ENCODE data around the gene SLC44A2. TPM values are rescaled to one million over a fixed set of nuclear protein-coding genes. Genes with fewer than 3 reads are reported as not detected.

Gene SLC44A2
- total RNA-seq, 1 experiment from 2014 or later = 31.5 TPM

GRCh38 chr19:10679743-10680142 lies 54.4 kb downstream of the SLC44A2 start:
- no peak for DNase-seq (ENCODE audit: low read depth, low spot score)
- TF ChIP-seq TCF7L2 (IDR thresholded peaks at IDR 0.05; ENCODE audit: low read depth, low read length) (no peak), SIN3A (IDR thresholded peaks at IDR 0.05; ENCODE audit: borderline replicate concordance, insufficient read depth, low read depth, low read length) (no peak), CTCF (IDR thresholded peaks at IDR 0.05) (no peak), POLR2AphosphoS5 (IDR thresholded peaks at IDR 0.05; ENCODE audit: low read depth, low read length) (no peak), REST (IDR thresholded peaks at IDR 0.05; ENCODE audit: insufficient read depth in 1 of 2, low read depth in 2 of 2, low read length in 1 of 2) (no peak)
- in situ Hi-C loops (cut with HindIII; ENCODE audit: low pct_unique_long_range_greater_than_20kb, low sequenced_read_pairs) (no loop called here), intact Hi-C loops (cut with micrococcal nuclease; ENCODE audit: unreplicated experiment) (no loop called here)
- Histone ChIP-seq H3K4me3 (ENCODE audit: low read depth in 2 of 2, low read length in 2 of 2) (no peak overlapping the region), H3K36me3 (ENCODE audit: control insufficient read depth, insufficient read depth, low read length) (peaks cover 24% of the 10 kb centered on the region), H3K4me1 (ENCODE audit: control insufficient read depth, insufficient read depth, low read length) (no peaks in the 10 kb centered on the region), H3K27ac (ENCODE audit: low read length) (no peak overlapping the region), H3K9me3 (ENCODE audit: control insufficient read depth, insufficient read depth, low read depth, low read length) (no peaks in the 10 kb centered on the region), H3K27me3 (ENCODE audit: control insufficient read depth, insufficient read depth, low read length) (no peaks in the 10 kb centered on the region)
- POLR2A ChIA-PET = no interaction called here
- no TSS peak for BruUV-seq (replicated peaks)
- CTCF ChIA-PET = interaction anchor here (0.6 kb wide), 1 partner anchor 14 kb away, joined by 3 read pairs; no protein-coding TSS in a partner anchor
- ATAC-seq = no peak

GRCh38 chr19:10680545-10681135 lies 55.3 kb downstream of the SLC44A2 start:
- in situ Hi-C loops (cut with HindIII; ENCODE audit: low pct_unique_long_range_greater_than_20kb, low sequenced_read_pairs) = no loop called here
- CTCF ChIA-PET = no interaction called here
- Histone ChIP-seq H3K9me3 (ENCODE audit: control insufficient read depth, insufficient read depth, low read depth, low read length) (no peaks in the 10 kb centered on the region), H3K4me3 (ENCODE audit: low read depth in 2 of 2, low read length in 2 of 2) (no peak overlapping the region), H3K27me3 (ENCODE audit: control insufficient read depth, insufficient read depth, low read length) (no peaks in the 10 kb centered on the region), H3K4me1 (ENCODE audit: control insufficient read depth, insufficient read depth, low read length) (no peaks in the 10 kb centered on the region), H3K36me3 (ENCODE audit: control insufficient read depth, insufficient read depth, low read length) (peaks cover 27% of the 10 kb centered on the region), H3K27ac (ENCODE audit: low read length) (no peak overlapping the region)
- DNase-seq (ENCODE audit: low read depth, low spot score) = no peak
- POLR2A ChIA-PET = no interaction called here
- no TSS peak for BruUV-seq (replicated peaks)
- intact Hi-C loops (cut with micrococcal nuclease; ENCODE audit: unreplicated experiment) = no loop called here
- no peak for TF ChIP-seq CTCF (IDR thresholded peaks at IDR 0.05)
- TF ChIP-seq POLR2AphosphoS5 (IDR thresholded peaks at IDR 0.05; ENCODE audit: low read depth, low read length) = no peak
- no peak for TF ChIP-seq TCF7L2 (IDR thresholded peaks at IDR 0.05; ENCODE audit: low read depth, low read length)
- no peak for TF ChIP-seq SIN3A (IDR thresholded peaks at IDR 0.05; ENCODE audit: borderline replicate concordance, insufficient read depth, low read depth, low read length)
- TF ChIP-seq REST (IDR thresholded peaks at IDR 0.05; ENCODE audit: insufficient read depth in 1 of 2, low read depth in 2 of 2, low read length in 1 of 2) = no peak
- ATAC-seq = no peak
